Superior temporal gyrus (tissue), 1 donor: Measurements from ENCODE around the gene MYO5A.
"Not testable (repeated sequence)": the region's sequence is repeated elsewhere in the genome, so short reads cannot be mapped to it uniquely, and the experiment has no call there.

ENCODE experiments used
- DNase-seq: peaks from one replicate; pipeline ENCODE4 v3.0.0-alpha.2; 2016; ENCODE audit errors: extremely low spot score

Gene MYO5A

GRCh38 chr15:52288986-52289385, 239.7 kb downstream of the MYO5A start:
- no peak for DNase-seq

- DNase-seq: no peak
These were observed 240.4 kb downstream of the MYO5A start for GRCh38 chr15:52288051-52288942.

- DNase-seq: no peak
These were observed 241.6 kb downstream of the MYO5A start for GRCh38 chr15:52287114-52287513.

- not testable (repeated sequence) for DNase-seq
These were observed 242.7 kb downstream of the MYO5A start for GRCh38 chr15:52285941-52286340.

GRCh38 chr15:52284164-52284563, 244.5 kb downstream of the MYO5A start:
- DNase-seq: no peak

GRCh38 chr15:52283281-52283680, 245.4 kb downstream of the MYO5A start:
- DNase-seq: no peak

- DNase-seq: no peak
These were observed 246.3 kb downstream of the MYO5A start for GRCh38 chr15:52282418-52282817.

- DNase-seq: no peak
These were observed 247.3 kb downstream of the MYO5A start for GRCh38 chr15:52281085-52282035.

- DNase-seq: no peak
These were observed 248.2 kb downstream of the MYO5A start for GRCh38 chr15:52280326-52281084.

GRCh38 chr15:52278636-52279367, 249.9 kb downstream of the MYO5A start:
- no peak for DNase-seq

GRCh38 chr15:52278135-52278534, 250.5 kb downstream of the MYO5A start:
- no peak for DNase-seq

- DNase-seq: no peak
These were observed 251.1 kb downstream of the MYO5A start for GRCh38 chr15:52277575-52277974.

- no peak for DNase-seq
These were observed 252.4 kb downstream of the MYO5A start for GRCh38 chr15:52276256-52276770.

GRCh38 chr15:52263563-52264282, 265.0 kb downstream of the MYO5A start:
- no peak for DNase-seq

- DNase-seq: no peak
These were observed 266.3 kb downstream of the MYO5A start for GRCh38 chr15:52262364-52262763.

- DNase-seq: peak; percentile 45
These were observed 267.0 kb downstream of the MYO5A start for GRCh38 chr15:52261498-52262242.

GRCh38 chr15:52261026-52261425, 267.7 kb downstream of the MYO5A start:
- DNase-seq: no peak

- no peak for DNase-seq
These were observed 269.2 kb downstream of the MYO5A start for GRCh38 chr15:52259503-52259902.

- no peak for DNase-seq
These were observed 270.2 kb downstream of the MYO5A start for GRCh38 chr15:52258461-52258860.

GRCh38 chr15:52257734-52258062, 271.0 kb downstream of the MYO5A start:
- no peak for DNase-seq
